ENCODE data around the gene TIGIT. TPM values are rescaled to one million over a fixed set of nuclear protein-coding genes. Genes with fewer than 3 reads are reported as not detected.

TIGIT gene
- polyA plus RNA-seq, 1 donor from 2014 or later = 1.1 TPM

DNA sequence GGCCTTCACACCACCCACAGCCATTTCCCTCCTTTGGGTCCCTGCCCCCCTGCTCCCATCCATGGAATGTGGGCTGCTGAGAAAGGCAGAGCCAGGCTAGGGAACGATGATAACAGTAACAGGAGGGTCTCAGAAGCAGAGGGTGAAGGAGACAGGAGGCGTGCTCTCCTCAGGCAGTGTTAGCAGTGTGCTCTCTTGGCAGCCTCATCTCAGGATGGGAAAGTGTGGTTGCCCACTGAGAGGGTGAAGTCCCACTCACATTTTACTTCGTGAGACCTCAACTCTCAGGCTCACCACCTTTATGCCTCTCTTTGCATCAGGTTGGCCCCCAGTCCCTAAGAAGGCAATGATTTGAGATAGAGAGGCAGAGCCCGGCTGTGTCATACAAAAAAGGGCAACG lies 24.5 kb downstream of the TIGIT start:
- Histone ChIP-seq H3F3A (ENCODE audit: insufficient read depth, low read length, poor library complexity, severe bottlenecking) (no peaks in the 10 kb centered on the region), H3K27ac (ENCODE audit: low read length) (no peak overlapping the region), H3K4me2 (ENCODE audit: low read length) (no peak overlapping the region), H3K9ac (ENCODE audit: low read length) (no peak overlapping the region), H3K36me3 (ENCODE audit: insufficient read depth, low read length) (no peaks in the 10 kb centered on the region), H2AFZ (ENCODE audit: low read depth, low read length) (no peak overlapping the region), H3K27me3 (ENCODE audit: insufficient read depth, low read depth, low read length) (no peaks in the 10 kb centered on the region), H3K9me3 (ENCODE audit: low read length) (no peaks in the 10 kb centered on the region), H4K20me1 (ENCODE audit: insufficient read depth) (no peaks in the 10 kb centered on the region), H3K79me2 (replicated peaks; ENCODE audit: insufficient read depth, low read length) (no peaks in the 10 kb centered on the region), H3K9me2 (ENCODE audit: insufficient read depth, low read length) (no peaks in the 10 kb centered on the region), H3K4me3 (ENCODE audit: low read length) (no peak overlapping the region)
- TF ChIP-seq TAF1 (IDR thresholded peaks at IDR 0.05; ENCODE audit: low read depth) (no peak), REST (IDR thresholded peaks at IDR 0.05; ENCODE audit: borderline replicate concordance) (no peak), EZH2 (IDR thresholded peaks at IDR 0.05; ENCODE audit: borderline replicate concordance, insufficient read depth, low read length, poor library complexity, severe bottlenecking) (no peak), POLR2AphosphoS5 (IDR thresholded peaks at IDR 0.05) (no peak), EP300 (conservative IDR thresholded peaks at IDR 0.05; ENCODE audit: poor library complexity, severe bottlenecking) (no peak), RAD21 (conservative IDR thresholded peaks at IDR 0.05) (no peak), SMC3 (conservative IDR thresholded peaks at IDR 0.05; ENCODE audit: poor library complexity) (no peak), MXI1 (conservative IDR thresholded peaks at IDR 0.05; ENCODE audit: poor library complexity, severe bottlenecking) (no peak)
- TF ChIP-seq, protein P1, sequence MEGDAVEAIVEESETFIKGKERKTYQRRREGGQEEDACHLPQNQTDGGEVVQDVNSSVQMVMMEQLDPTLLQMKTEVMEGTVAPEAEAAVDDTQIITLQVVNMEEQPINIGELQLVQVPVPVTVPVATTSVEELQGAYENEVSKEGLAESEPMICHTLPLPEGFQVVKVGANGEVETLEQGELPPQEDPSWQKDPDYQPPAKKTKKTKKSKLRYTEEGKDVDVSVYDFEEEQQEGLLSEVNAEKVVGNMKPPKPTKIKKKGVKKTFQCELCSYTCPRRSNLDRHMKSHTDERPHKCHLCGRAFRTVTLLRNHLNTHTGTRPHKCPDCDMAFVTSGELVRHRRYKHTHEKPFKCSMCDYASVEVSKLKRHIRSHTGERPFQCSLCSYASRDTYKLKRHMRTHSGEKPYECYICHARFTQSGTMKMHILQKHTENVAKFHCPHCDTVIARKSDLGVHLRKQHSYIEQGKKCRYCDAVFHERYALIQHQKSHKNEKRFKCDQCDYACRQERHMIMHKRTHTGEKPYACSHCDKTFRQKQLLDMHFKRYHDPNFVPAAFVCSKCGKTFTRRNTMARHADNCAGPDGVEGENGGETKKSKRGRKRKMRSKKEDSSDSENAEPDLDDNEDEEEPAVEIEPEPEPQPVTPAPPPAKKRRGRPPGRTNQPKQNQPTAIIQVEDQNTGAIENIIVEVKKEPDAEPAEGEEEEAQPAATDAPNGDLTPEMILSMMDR (IDR thresholded peaks at IDR 0.05; ENCODE audit: poor library complexity, severe bottlenecking) = no peak

DNA sequence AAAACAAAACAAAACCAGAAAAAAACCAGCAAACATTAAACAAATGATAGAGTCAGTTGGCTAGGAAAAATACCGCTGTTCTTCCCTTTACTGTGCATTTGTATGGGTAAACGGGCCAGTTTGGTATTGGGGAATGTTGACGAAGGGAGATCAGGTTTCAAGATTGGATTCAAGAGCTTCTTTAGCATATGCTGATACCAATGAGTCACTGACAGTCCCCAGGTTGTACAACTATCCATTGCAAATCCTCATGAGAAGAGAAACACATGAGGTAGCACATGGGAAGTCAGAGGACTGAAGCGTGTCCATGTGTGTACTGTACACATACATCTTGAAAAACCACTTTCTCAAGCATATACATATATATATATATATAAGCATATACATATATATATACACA lies 25.6 kb downstream of the TIGIT start:
- Histone ChIP-seq H3K27ac (ENCODE audit: low read length) (no peak overlapping the region), H3K36me3 (ENCODE audit: insufficient read depth, low read length) (no peaks in the 10 kb centered on the region), H3K27me3 (ENCODE audit: insufficient read depth, low read depth, low read length) (no peaks in the 10 kb centered on the region), H3K9me2 (ENCODE audit: insufficient read depth, low read length) (no peaks in the 10 kb centered on the region), H3K79me2 (replicated peaks; ENCODE audit: insufficient read depth, low read length) (no peaks in the 10 kb centered on the region), H3F3A (ENCODE audit: insufficient read depth, low read length, poor library complexity, severe bottlenecking) (no peaks in the 10 kb centered on the region), H3K9ac (ENCODE audit: low read length) (no peak overlapping the region), H3K9me3 (ENCODE audit: low read length) (no peaks in the 10 kb centered on the region), H3K4me3 (ENCODE audit: low read length) (no peak overlapping the region), H2AFZ (ENCODE audit: low read depth, low read length) (no peak overlapping the region), H4K20me1 (ENCODE audit: insufficient read depth) (no peaks in the 10 kb centered on the region), H3K4me2 (ENCODE audit: low read length) (no peak overlapping the region)
- no peak for TF ChIP-seq SMC3 (conservative IDR thresholded peaks at IDR 0.05; ENCODE audit: poor library complexity)
- no peak for TF ChIP-seq EZH2 (IDR thresholded peaks at IDR 0.05; ENCODE audit: borderline replicate concordance, insufficient read depth, low read length, poor library complexity, severe bottlenecking)
- TF ChIP-seq EP300 (conservative IDR thresholded peaks at IDR 0.05; ENCODE audit: poor library complexity, severe bottlenecking) = no peak
- no peak for TF ChIP-seq POLR2AphosphoS5 (IDR thresholded peaks at IDR 0.05)
- TF ChIP-seq MXI1 (conservative IDR thresholded peaks at IDR 0.05; ENCODE audit: poor library complexity, severe bottlenecking) = no peak

Data from neural cell (in vitro differentiated cells).